Prostate gland (tissue), 2 donors: ENCODE measurements around the gene PWWP2B. TPM values are rescaled to one million over a fixed set of nuclear protein-coding genes. Genes with fewer than 3 reads are reported as not detected.
"Not testable (repeated sequence)": the region's sequence is repeated elsewhere in the genome, so short reads cannot be mapped to it uniquely, and the experiment has no call there.

ENCODE experiments used
- DNase-seq: peaks from one replicate; pipeline ENCODE4 v3.0.0-alpha.2; 2019; ENCODE audit warnings: low spot score
- H3K27ac ChIP-seq, 2 donors: fragments of 200-600 bp; sonication (generic); 2 replicates each; pipeline ENCODE4 v1.5.1; 2017 to 2019
- H3K27me3 ChIP-seq: fragments of 200-600 bp; sonication (generic); replicated peaks from 2 replicates; pipeline ENCODE4 v1.5.1; 2019; ENCODE audit not compliant: insufficient read depth
- H3K36me3 ChIP-seq, 2 donors: fragments of 200-600 bp; sonication (generic); 1 replicate in 1 of 2; 2 replicates in 1 of 2; pipeline versions ENCODE4 v1.5.1 to v1.8.1; 2017 to 2019
- H3K4me1 ChIP-seq: fragments of 200-600 bp; sonication (generic); replicated peaks from 2 replicates; pipeline ENCODE4 v1.5.1; 2019
- H3K4me3 ChIP-seq, 2 donors: fragments of 200-600 bp; sonication (generic); 2 replicates each; pipeline ENCODE4 v1.5.1; 2017 to 2019
- H3K9me3 ChIP-seq: fragments of 200-600 bp; sonication (generic); 2 replicates; pipeline ENCODE4 v1.5.1; 2017
- POLR2A ChIP-seq: fragments of 450-650 bp; IDR thresholded peaks from one replicate; pipeline ENCODE4 v1.6.1; 2016; ENCODE audit warnings: antibody characterized with exemption, mild to moderate bottlenecking
- POLR2AphosphoS5 ChIP-seq: sonication (generic); formaldehyde crosslinking; IDR thresholded peaks from one replicate; pipeline ENCODE4 v1.6.1; 2017; ENCODE audit warnings: antibody characterized with exemption
- WGBS: methylation state at CpG from one replicate; pipeline ENCODE4 v1.1.5; 2018; 5-methylcytosine and 5-hydroxymethylcytosine counted together
- intact Hi-C: fragments of 100-400 bp; cut with DNase I; formaldehyde crosslinking; loops from one replicate; pipeline ENCODE4 v1.14.2; 2022
- total RNA-seq, 2 donors: library from RNA; depleted of rRNA; stranded (reverse); fragments of >200 nt; gene quantifications; one replicate each; pipeline ENCODE4 v1.1.0, GENCODE V29; 2016
- TF ChIP-seq, protein P1 (sequence below), 4 experiments: fragments of 200-600 bp in 2 of 4; fragments of 450-650 bp in 2 of 4; sonication (generic) in 2 of 4; IDR thresholded peaks; 1 replicate in 3 of 4; 2 replicates in 1 of 4; pipeline ENCODE4 v1.5.1; 2016 to 2019; ENCODE audit warnings: antibody characterized with exemption in 4 of 4, mild to moderate bottlenecking in 2 of 4, moderate library complexity in 2 of 4

The PWWP2B gene
- total RNA-seq, 2 donors from 2014 or later: 27.5 to 36.6 TPM

DNA sequence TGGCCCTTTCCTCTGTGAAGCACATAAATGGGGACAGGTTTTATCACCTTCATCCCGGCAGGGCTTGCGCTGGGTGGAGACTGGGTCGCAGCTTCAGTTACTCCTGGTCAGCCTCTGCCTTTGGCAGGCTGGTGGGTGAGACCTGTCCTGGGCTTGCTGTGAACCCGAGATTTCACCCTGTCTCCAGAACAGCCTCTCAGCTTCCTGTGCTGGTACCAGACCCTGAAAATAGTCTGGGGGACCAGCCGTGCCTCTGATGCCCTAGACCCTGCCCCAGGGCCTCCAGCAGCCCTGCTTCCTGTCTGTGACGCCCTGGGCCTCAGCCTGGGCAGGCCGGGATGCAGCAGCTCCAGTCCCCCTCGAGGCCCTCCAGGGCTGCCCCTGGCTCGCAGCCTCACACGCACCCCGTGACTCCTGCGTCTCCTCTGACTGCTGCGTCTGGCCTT, 13.2 kb upstream of the PWWP2B start:
- TF ChIP-seq POLR2AphosphoS5 (no peak), POLR2A (no peak)
- TF ChIP-seq, protein P1, sequence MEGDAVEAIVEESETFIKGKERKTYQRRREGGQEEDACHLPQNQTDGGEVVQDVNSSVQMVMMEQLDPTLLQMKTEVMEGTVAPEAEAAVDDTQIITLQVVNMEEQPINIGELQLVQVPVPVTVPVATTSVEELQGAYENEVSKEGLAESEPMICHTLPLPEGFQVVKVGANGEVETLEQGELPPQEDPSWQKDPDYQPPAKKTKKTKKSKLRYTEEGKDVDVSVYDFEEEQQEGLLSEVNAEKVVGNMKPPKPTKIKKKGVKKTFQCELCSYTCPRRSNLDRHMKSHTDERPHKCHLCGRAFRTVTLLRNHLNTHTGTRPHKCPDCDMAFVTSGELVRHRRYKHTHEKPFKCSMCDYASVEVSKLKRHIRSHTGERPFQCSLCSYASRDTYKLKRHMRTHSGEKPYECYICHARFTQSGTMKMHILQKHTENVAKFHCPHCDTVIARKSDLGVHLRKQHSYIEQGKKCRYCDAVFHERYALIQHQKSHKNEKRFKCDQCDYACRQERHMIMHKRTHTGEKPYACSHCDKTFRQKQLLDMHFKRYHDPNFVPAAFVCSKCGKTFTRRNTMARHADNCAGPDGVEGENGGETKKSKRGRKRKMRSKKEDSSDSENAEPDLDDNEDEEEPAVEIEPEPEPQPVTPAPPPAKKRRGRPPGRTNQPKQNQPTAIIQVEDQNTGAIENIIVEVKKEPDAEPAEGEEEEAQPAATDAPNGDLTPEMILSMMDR (IDR thresholded peaks at IDR 0.05): no peak
- 51% methylated on average over 12 of the region's 13 CpGs for WGBS

DNA sequence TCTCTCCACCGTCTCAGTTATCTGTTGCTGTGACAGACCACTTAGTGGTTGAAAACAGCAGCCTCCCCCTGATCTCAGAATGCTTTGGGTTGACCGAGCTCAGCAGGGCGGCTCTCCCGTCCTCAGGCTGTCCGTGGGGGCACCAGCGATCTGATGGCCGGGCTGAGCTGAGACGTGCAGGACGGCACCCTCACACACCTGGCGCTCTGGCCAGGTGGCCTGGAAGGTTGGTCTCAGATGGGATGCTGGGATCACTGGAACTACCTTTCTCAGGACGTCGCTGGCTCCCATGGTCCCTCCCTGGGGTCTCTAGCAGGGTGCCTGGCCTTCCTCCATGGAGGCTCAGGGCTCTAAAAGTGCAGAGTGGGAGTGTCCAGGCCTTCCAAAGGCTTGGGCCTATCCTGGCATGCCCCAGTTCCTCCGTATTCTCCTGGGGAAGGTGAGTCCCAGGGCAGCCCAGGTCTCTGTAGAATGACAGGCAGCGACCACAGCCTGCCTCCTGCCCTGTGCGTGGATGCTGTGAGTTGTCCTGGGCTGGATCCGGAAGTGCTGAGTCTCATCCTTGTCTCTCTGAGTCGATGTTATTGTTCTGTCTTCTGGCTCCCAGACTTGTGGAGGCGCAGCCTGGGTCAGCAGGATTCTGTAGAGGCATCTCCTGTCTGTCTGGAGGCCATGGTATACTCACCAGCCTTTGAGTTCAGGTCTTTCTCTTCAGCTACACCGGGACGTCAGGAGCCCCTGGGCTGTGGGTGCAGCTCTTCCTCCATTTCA, 12.2 kb upstream of the PWWP2B start:
- intact Hi-C loops: no loop called here
- no peak for DNase-seq
- 92% methylated on average over 14 of the region's 20 CpGs for WGBS

More for the DNA sequence above, 13.2 kb upstream of the PWWP2B start:
- Histone ChIP-seq H3K9me3 (no peaks in the 10 kb centered on the region), H3K36me3 (no peaks in the 10 kb centered on the region), H3K27ac (no peak overlapping the region), H3K27me3 (no peaks in the 10 kb centered on the region), H3K4me1 (no peaks in the 10 kb centered on the region), H3K4me3 (no peak overlapping the region)
- no peak for DNase-seq
- intact Hi-C loops: no loop called here

DNA sequence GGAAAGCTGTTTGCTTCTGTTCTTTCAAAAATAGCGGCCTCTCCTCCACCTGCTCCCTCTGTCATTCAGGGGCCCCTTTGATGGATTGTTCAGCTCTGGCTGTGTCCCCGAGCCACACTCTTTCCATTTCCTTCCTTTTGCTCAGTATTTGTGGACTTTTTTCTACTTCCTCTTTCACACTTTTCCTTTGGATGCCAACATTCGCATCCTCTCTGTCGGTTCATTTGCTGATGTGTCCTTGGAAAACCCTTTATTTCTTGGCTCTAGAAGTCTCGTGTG, 11.7 kb upstream of the PWWP2B start:
- Histone ChIP-seq H3K4me3 (no peak overlapping the region), H3K27me3 (no peaks in the 10 kb centered on the region), H3K36me3 (no peaks in the 10 kb centered on the region), H3K4me1 (no peaks in the 10 kb centered on the region), H3K9me3 (no peaks in the 10 kb centered on the region), H3K27ac (no peak overlapping the region)
- no peak for DNase-seq
- WGBS: 77% methylated on average over 5 of the region's 5 CpGs
- intact Hi-C loops: no loop called here
- TF ChIP-seq, protein P1 (IDR thresholded peaks at IDR 0.05): no peak
- no peak for TF ChIP-seq POLR2A
- no peak for TF ChIP-seq POLR2AphosphoS5

More for the DNA sequence above, 12.2 kb upstream of the PWWP2B start:
- Histone ChIP-seq H3K27me3 (no peaks in the 10 kb centered on the region), H3K27ac (no peak overlapping the region), H3K4me1 (no peaks in the 10 kb centered on the region), H3K36me3 (no peaks in the 10 kb centered on the region), H3K9me3 (no peaks in the 10 kb centered on the region), H3K4me3 (no peak overlapping the region)
- TF ChIP-seq POLR2AphosphoS5 (no peak), POLR2A (no peak)
- TF ChIP-seq, protein P1 (IDR thresholded peaks at IDR 0.05): no peak

DNA sequence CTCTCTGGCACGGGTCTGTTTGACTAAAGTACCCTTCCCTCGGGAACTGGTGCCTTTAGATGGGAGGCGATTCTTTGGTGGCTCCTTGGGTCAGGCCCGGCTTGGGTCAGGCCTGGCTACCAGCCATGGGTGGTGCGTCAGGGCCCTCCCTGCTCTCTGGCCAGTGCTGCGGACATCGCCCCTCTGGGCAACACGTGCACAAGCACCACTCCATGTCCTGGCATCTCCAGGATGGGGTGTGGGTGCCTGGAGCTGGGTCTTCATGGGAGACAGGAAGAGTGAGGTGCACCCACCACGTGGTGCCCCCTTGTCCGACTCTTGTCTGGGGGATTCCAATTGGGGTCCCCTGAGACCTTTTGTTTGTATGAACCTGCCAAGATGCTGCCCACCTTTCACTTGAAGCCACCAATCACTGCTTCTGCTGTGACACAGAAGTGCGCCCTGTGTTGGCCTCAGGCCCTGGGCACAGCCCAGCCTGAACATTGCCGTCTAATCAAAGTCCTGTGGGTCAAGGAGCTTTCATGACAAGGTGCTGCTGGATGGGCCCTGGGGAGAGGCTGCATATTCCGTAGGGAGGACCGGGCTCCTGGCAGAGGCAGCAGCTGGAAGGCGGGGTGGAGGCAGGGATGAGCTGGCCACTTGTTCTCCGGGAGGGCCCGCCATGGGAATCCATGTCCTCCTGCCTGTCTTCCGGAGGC, 11.1 kb upstream of the PWWP2B start:
- no peak overlapping the region for H3K27ac ChIP-seq
- no peaks in the 10 kb centered on the region for H3K4me1 ChIP-seq
- H3K4me3 ChIP-seq: no peak overlapping the region
- no peaks in the 10 kb centered on the region for H3K27me3 ChIP-seq
- TF ChIP-seq POLR2A: no peak
- no peak for TF ChIP-seq POLR2AphosphoS5
- TF ChIP-seq, protein P1 (IDR thresholded peaks at IDR 0.05): no peak
- intact Hi-C loops: no loop called here
- no peak for DNase-seq
- H3K36me3 ChIP-seq: no peaks in the 10 kb centered on the region
- H3K9me3 ChIP-seq: no peaks in the 10 kb centered on the region
- WGBS: 87% methylated on average over 17 of the region's 18 CpGs

DNA sequence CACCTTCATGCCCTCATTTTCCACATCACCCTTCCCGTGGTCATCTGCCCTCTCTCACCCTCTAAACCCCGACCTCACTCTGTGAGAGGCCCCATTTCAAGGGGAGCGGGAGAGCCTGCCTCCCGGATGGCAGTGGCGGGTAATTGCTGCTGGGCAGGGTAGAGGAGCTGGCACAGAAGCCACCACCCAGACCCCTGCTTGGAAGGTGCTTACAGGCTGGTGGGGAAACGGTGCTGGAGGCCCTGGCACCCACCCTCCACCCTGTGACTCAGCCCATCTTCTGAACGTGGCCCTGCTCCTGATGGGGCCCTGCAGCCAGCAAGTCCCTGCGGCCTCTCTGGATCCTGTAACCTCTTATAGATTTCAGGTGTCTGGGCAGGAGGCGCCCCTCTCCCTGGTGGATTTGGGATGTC, 10.6 kb upstream of the PWWP2B start:
- H3K4me1 ChIP-seq: no peaks in the 10 kb centered on the region
- no peak for DNase-seq
- intact Hi-C loops: no loop called here
- TF ChIP-seq POLR2A (no peak), POLR2AphosphoS5 (no peak)
- TF ChIP-seq, protein P1 (IDR thresholded peaks at IDR 0.05): no peak
- no peaks in the 10 kb centered on the region for H3K9me3 ChIP-seq
- H3K4me3 ChIP-seq: no peak overlapping the region
- H3K27me3 ChIP-seq: no peaks in the 10 kb centered on the region
- H3K27ac ChIP-seq: no peak overlapping the region
- no peaks in the 10 kb centered on the region for H3K36me3 ChIP-seq
- 85% methylated on average over 9 of the region's 9 CpGs for WGBS

DNA sequence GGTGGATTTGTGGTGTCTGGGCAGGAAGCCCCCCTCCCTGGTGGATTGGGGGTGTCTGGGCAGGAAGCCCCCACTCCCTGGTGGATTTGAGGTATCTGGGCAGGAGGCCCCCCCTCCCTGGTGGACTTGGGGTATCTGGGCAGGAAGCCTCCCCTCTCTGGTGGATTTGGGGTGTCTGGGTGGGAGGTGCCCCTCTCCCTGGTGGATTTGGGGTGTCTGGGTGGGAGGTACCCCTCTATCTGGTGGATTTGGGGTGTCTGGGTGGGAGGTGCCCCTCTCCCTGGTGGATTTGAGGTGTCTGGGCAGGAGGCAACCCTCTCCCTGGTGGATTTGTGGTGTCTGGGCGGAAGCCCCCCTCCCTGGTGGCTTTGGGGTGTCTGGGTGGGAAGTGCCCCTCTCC, 10.1 kb upstream of the PWWP2B start:
- intact Hi-C loops, H3K4me3 ChIP-seq, H3K27me3 ChIP-seq, H3K27ac ChIP-seq, H3K9me3 ChIP-seq, DNase-seq, H3K36me3 ChIP-seq, H3K4me1 ChIP-seq: not testable (repeated sequence)
- WGBS: 100% methylated on average over 1 of the region's 1 CpG
